Frontal cortex (tissue), 4 donors: ENCODE data around the gene WDPCP. TPM values are rescaled to one million over a fixed set of nuclear protein-coding genes. Genes with fewer than 3 reads are reported as not detected.
"Not testable (repeated sequence)": the region's sequence is repeated elsewhere in the genome, so short reads cannot be mapped to it uniquely, and the experiment has no call there.

Experiments used
- DNase-seq, 2 donors: peaks; one replicate each; pipeline ENCODE4 v3.0.0; 2012; ENCODE audit warnings: low spot score in 2 of 2
- FAIRE-seq: peaks from 2 replicates; lab custom pipeline; 2012; peaks lifted over from hg19 to GRCh38; lab: Jason Lieb, UNC
- total RNA-seq: library from RNA; depleted of rRNA; stranded (reverse); fragments of >200 nt; gene quantifications from one replicate; pipeline ENCODE4 v1.2.3, GENCODE V29; 2014
- donor health status: control.
- donor health status: control.
- donor health status: control.

Gene WDPCP
- total RNA-seq, 1 donor from 2014 or later, result 43.2 TPM

GRCh38 chr2:63484481-63484880 lies 103.8 kb downstream of the WDPCP start:
- no peak for FAIRE-seq
- DNase-seq, result no peak

- FAIRE-seq, result no peak
- DNase-seq, result no peak
These were observed 110.6 kb downstream of the WDPCP start for GRCh38 chr2:63477686-63478085.

- not testable (repeated sequence) for FAIRE-seq, DNase-seq
These were observed 119.0 kb downstream of the WDPCP start for GRCh38 chr2:63469313-63469712.

- FAIRE-seq (no peak), DNase-seq (no peak)
These were observed 122.6 kb downstream of the WDPCP start for GRCh38 chr2:63465633-63466032.

GRCh38 chr2:63463142-63463541 lies 125.1 kb downstream of the WDPCP start:
- FAIRE-seq (no peak), DNase-seq (no peak)

GRCh38 chr2:63446658-63447057 lies 141.6 kb downstream of the WDPCP start:
- FAIRE-seq (no peak), DNase-seq (no peak)

- FAIRE-seq (no peak), DNase-seq (no peak)
These were observed 143.6 kb downstream of the WDPCP start for GRCh38 chr2:63444565-63445288.

GRCh38 chr2:63440612-63441011 lies 147.7 kb downstream of the WDPCP start:
- DNase-seq, result no peak
- FAIRE-seq, result no peak

GRCh38 chr2:63438181-63438580 lies 150.1 kb downstream of the WDPCP start:
- FAIRE-seq (no peak), DNase-seq (no peak)

- no peak for DNase-seq
- FAIRE-seq, result no peak
These were observed 151.8 kb downstream of the WDPCP start for GRCh38 chr2:63436488-63436887.

- FAIRE-seq (no peak), DNase-seq (no peak)
These were observed 153.2 kb downstream of the WDPCP start for GRCh38 chr2:63435070-63435469.

GRCh38 chr2:63434024-63435001 lies 154.0 kb downstream of the WDPCP start:
- no peak for DNase-seq
- no peak for FAIRE-seq

- DNase-seq (no peak), FAIRE-seq (no peak)
These were observed 155.9 kb downstream of the WDPCP start for GRCh38 chr2:63432373-63432772.

GRCh38 chr2:63425606-63426005 lies 162.7 kb downstream of the WDPCP start:
- no peak for DNase-seq
- no peak for FAIRE-seq

GRCh38 chr2:63425079-63425416 lies 163.2 kb downstream of the WDPCP start:
- FAIRE-seq (no peak), DNase-seq (no peak)

GRCh38 chr2:63424329-63425078 lies 163.8 kb downstream of the WDPCP start:
- DNase-seq, result no peak
- FAIRE-seq, result no peak

GRCh38 chr2:63422556-63422955 lies 165.7 kb downstream of the WDPCP start:
- no peak for FAIRE-seq
- no peak for DNase-seq

- DNase-seq, result no peak
- FAIRE-seq, result no peak
These were observed 179.7 kb downstream of the WDPCP start for GRCh38 chr2:63408530-63408929.

GRCh38 chr2:63406641-63407040 lies 181.6 kb downstream of the WDPCP start:
- no peak for FAIRE-seq
- no peak for DNase-seq

GRCh38 chr2:63403820-63404219 lies 184.5 kb downstream of the WDPCP start:
- FAIRE-seq (no peak), DNase-seq (no peak)
